GM19328 (cell line): ENCODE data around the gene ADAMTS14.

Experiments used
- ATAC-seq: cut with Tn5 transposase; IDR thresholded peaks from one replicate; pipeline ENCODE4 v1.9.1; 2021; ENCODE audit warnings: mild to moderate bottlenecking, moderate library complexity; ENCODE audit not compliant: unreplicated experiment

ADAMTS14 gene

DNA sequence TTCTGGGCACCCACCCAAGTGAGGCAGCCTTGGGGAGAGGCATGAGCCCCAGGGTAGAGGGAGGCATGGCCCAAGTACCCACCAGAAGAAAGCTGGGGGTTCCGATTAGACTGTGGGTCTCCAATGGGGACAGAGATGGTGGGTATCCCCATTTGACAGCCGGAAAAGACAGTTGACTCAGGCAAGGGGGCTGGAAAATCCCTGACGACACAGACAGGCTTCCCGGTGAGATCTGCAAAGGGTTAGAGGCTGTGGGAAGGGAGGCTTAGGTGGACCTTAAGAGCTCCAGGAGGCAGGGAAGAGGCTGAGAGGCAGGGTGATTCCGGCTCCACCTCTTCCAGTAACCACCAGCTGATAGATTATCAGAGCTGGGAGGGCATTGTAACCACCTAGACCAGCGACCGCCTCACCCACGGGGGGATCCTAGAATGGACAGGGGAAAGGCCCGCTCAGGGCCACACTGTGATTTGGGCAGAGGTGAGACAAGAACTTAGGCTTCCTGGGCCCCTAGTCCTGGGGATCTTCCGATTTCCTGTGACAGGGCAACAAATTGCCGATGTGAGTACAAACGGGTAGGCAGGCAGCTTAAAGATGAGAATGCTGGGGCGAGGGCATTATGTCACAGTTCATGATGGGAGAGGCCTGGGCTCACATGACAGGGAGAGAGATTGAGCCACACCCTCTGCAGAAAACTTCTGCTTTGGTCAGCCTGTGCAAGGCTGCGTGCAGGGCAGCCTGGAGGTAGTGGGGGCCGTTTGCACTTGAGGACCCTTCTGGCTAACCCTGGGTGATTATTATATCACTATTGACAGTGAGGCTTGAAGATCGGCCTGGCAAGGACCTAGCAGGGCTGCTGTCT, 107.4 kb downstream of the ADAMTS14 start:
- ATAC-seq, result no peak

DNA sequence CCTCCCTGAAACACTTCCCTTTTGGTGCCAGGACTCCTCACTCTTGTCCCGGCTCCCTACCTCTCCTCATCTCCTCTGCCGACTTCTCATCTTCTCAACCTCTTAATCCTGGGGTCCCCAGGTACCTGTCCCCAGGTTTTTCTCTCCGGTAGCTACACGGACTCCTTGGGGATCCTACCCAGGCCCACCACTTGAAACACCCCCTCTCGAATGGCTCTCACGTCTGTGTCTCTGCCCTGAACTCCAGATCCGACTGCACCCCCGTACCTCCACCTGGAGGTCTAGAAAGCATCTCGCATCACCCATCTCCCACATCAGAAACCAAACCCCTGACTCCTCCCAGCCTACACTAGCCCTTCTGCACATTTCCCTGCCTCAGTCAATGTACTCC, 108.1 kb downstream of the ADAMTS14 start:
- ATAC-seq, result no peak

- no peak for ATAC-seq
Observed at GRCh38 chr10:70780772-70781171, 108.5 kb downstream of the ADAMTS14 start.

GRCh38 chr10:70781461-70782051, 109.2 kb downstream of the ADAMTS14 start:
- no peak for ATAC-seq

GRCh38 chr10:70782086-70782745, 109.9 kb downstream of the ADAMTS14 start:
- no peak for ATAC-seq

GRCh38 chr10:70782746-70783680, 110.7 kb downstream of the ADAMTS14 start:
- no peak for ATAC-seq

DNA sequence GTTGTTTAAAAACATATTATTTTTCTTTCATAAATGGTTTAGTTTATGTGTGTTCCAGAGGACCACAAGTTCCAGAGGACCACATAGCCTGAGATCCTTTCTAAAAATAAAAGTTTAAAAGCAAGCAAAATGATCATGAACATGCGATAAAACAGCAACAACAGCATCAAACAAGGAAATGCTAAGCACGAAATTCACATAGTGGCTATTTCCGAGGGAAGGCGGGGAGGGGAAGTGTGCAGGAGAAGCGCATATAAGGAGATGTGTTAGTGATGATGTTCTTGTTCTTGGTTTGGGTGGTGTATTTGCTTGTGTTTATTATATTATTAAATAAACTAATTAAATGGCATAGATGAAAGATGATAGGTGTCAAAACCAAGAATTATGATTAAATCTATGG, 111.7 kb downstream of the ADAMTS14 start:
- no peak for ATAC-seq

DNA sequence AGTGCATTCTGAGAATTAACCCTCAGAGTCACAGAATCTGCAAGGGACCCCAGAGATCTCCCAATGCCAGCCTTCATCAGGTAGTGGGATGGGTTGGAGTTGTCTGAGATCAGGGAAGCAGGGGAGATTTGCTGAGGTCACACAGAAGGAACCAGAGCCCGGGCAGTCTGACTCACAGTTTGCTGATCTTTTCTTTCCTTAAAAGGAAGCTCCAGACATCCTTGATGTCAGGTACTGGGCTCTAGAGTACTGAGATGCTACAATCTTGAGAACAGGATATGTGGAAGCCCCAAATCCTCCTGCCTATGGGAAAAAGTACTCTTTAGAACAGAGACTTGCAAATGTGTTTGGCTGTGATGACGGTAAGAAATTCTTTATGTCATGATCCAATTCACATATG, 112.2 kb downstream of the ADAMTS14 start:
- ATAC-seq, result no peak

DNA sequence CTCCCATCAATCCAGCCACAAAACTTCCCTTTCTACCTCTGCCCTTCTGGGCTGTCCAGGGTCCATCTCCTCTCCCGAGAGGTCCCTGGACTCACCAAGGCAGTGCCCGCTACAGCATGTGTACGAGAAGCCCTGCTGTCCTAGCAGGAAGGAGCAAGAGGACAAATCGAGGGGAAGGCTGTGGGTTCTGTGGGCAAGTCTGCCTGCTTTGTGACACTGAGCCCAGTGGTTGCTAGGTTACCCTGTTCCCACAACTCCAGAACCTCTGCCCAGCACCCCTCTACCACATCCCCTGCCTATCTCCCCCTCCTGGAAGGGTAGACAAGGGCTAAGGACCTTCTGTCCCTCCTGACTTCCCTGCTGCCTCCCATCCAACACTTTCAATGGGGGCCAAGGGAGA, 112.9 kb downstream of the ADAMTS14 start, which contains the start of gene TBATA:
Gene TBATA, minus strand, starts transcription at position 188 of the 400 bp plus-strand sequence. CDS start 1,998 bp downstream, outside the sequence.
- no peak for ATAC-seq

DNA sequence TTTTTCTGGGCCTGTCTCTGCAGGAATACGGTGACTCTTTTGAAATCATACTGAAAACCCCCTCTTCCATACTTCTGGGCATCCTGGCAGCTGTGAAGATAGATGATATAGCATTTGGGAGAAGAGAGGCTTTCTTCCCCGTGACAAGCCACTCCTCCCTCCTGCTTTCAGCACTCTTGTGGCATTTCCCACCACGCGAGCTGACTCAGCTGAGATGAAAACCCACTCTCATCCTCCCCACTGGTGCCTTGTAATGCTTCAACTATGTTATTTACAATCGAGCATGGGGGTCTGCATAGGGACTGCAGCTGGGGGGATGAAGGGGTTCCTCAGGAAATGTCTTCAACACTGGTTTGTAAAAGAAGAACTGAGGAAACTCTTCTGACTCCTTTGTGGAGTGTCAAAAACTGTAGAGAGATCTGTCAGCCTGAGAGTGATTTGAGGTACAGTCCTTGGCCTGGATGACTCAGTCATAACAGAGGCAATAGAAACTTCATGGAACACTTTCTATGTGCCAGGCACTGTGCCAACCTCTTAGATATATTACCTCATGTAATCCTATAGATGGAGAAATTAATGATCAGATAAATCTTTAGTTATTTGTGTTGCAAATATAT, 114.6 kb downstream of the ADAMTS14 start:
- no peak for ATAC-seq

GRCh38 chr10:70791386-70792039, 119.2 kb downstream of the ADAMTS14 start:
- ATAC-seq, result no peak

- no peak for ATAC-seq
Observed at GRCh38 chr10:70795613-70796012, 123.3 kb downstream of the ADAMTS14 start.

- no peak for ATAC-seq
Observed at GRCh38 chr10:70797840-70798239, 125.5 kb downstream of the ADAMTS14 start.

- no peak for ATAC-seq
Observed at GRCh38 chr10:70799124-70799523, 126.8 kb downstream of the ADAMTS14 start.

GRCh38 chr10:70801854-70802253, 129.5 kb downstream of the ADAMTS14 start:
- no peak for ATAC-seq

GRCh38 chr10:70803775-70804420, 131.6 kb downstream of the ADAMTS14 start:
- ATAC-seq, result no peak

DNA sequence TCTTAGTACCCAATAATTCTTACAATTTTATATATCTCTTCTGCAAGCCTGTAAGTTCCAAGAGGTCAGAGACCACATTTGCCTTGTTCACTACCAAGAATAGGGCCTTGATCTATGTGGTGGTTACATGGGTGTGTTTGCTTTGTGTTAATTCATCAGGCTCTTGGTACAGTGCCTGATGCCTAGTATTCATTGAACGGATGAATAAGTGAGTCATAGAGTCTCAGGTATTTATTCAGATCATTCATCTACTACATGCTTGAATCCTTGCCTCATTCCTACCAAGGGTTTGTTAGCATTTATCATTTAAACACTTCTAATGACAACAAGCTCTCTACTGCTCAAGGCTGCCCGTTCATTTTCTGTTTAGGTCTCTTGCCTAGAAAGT, 132.1 kb downstream of the ADAMTS14 start:
- no peak for ATAC-seq

GRCh38 chr10:70805619-70806215, 133.4 kb downstream of the ADAMTS14 start:
- no peak for ATAC-seq

DNA sequence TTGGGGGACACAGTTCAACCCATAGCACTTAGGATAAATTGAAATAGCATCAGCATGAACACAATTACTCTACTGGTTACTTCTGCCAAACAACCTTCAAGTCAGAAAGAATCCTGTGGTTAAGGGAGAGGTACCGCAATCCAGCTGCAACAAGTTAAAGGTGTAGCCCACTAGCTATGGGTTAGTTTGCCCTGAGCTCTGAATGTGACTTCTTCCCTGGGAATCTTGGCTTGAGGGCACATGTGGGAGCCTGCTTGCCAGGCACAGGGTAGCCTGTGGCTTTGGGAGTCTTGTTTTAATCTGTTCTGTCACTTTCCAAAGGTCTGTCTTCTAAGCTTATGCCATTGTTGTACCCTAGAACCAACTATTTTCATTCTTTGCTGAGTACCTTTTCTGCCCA, 134.5 kb downstream of the ADAMTS14 start:
- no peak for ATAC-seq
